Measurements from ENCODE around the gene NEK6. TPM values are rescaled to one million over a fixed set of nuclear protein-coding genes. Genes with fewer than 3 reads are reported as not detected.

Gene NEK6
- total RNA-seq, 1 experiment from 2014 or later: 72.6 TPM

- no peak for DNase-seq (ENCODE audit: low read depth)
These were observed 19.7 kb downstream of the NEK6 start for GRCh38 chr9:124277420-124277819.

DNA sequence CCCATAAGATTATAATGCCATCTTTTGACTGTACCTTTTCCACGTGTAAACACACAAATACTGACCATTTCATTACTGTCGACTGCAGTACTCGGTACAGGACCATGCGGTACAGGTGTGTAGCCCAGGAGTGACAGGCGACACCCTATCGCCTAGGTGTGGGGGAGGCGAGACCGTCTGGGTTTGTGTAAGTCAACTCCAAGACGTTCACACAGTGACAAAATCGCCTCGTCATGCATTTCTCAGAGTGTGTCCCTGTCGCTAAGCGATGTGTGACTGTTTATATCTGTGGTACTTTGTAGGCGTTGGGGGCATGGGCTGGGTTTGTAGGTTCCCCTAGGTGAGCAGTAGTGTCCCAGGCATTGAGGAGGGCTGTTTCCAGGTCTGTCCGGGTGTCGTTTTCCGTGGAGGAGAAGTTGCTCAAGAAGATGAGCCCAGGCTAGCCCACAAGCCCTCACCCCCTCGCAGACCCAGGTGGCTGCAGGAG, 20.3 kb downstream of the NEK6 start:
- no peak for DNase-seq (ENCODE audit: low read depth)

DNA sequence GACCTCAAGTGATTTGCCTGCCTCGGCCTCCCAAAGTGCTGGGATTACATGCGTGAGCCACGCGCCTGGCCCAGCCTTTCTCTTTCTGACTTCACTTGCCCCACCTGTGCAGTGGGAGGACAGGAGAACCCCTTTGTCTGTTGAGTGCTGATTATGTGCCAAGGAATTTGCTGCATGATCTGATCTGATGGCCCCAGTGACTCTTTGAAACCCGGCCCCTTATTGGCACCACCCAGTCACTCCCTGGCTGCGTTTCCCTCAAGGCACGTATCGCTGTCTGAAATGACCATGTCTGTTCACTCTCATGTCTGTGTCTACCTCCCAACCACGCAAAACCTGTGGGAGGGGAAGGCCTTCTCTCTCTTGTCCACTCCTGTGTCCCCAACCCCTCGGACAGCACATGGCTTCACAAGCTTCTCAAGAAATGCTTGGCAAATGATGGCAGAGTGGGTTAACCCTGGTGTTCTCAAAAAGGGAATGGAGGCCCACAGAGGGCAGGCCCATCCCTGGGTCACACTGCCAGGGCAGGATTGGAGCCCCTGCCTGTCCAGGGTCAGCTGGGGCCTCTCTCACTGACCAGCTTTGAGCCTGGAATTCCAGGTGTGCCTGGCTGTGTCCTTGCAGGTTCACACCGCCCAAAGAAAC, 21.9 kb downstream of the NEK6 start:
- no peak for DNase-seq (ENCODE audit: low read depth)

GRCh38 chr9:124280176-124280691, 22.5 kb downstream of the NEK6 start:
- DNase-seq (ENCODE audit: low read depth): peak; percentile 44

DNA sequence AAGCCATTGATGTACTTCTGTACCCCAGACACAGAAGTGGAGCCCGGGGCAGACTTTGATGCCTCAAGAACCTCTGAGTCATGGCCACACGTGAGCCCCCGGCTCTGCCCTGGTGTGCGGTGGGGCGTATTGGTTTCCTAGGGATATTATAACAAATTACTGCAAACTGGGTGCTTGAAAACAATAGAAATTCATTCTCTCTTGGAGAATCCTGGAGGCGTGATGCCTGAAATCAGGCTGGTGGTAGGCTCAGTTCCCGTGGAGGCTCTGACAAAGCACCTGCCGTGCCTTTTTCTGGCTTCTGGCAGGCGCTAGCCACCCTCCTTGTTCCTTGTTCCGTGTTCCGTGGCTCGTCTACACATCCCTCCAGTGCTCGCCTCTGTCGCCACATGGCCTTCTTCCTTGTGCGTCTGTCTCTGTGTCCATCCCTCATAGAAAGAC, 24.2 kb downstream of the NEK6 start:
- no peak for DNase-seq (ENCODE audit: low read depth)

DNA sequence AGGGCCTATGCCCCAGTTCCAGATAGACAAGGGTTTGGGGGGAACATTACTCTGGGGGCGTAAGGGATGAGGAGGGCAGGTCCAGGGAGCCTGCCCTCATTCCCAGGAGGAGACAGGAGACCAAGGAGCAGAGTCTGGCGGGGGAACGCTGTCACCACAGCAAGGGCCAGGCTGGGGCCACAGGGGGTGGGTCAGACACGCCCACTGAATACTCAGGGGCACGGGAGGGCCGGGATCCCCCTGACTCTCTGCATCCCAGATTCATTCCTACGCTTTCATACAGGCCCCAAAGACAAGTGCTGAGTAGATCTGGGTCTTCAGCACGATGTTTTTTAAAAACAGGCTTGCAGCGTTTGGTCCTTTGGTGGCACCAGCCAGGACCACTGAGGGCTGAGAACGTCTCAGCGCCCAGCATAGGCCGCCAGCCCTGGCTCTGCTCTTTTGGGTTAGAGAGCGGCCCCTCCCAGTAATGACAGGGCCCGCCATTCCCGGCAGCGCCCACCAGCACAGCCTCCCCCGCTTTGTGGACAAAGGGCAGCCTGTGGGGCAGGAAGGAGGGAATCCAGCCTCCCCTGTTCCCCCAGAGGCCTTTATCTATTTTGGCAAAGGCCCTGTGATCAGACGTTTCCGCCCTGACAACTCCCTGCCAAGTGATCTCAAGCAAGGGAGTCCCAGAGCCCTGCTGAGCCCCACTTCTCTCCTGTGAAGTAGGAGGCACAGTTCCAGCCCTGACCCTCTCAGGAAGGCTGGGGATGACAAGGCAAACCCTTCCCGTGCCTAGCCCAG, 24.9 kb downstream of the NEK6 start:
- DNase-seq (ENCODE audit: low read depth): no peak

- DNase-seq (ENCODE audit: low read depth): no peak
These were observed 25.6 kb downstream of the NEK6 start for GRCh38 chr9:124283228-124283814.

DNA sequence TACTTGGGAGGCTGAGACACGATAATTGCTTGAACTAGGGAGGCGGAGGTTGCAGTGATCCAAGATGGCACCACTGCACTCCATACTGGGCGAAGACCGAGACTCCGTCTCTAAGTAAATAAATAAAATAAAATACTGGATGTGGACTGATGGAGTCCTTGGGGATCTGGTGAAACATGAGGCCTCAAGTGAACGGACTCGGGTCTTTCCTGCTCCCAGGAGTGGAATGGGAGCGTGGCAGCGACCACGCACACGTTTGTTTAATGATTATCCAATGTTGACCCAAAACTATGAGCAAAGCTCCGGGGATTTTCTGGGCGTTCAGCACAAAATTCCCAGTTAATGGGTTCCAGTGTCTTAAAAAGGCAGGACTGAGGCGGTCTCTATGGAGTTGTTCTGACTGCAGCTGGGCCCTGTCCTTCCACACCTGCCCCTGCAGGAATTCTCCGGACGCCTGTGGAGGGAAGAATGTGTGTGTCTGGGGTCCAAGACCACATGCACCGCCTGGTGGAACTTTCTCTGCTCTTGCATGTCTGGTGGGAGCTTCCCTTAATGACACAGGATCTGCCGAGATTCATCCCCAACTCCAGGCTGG, 26.6 kb downstream of the NEK6 start:
- peak; percentile 43 for DNase-seq (ENCODE audit: low read depth)

GRCh38 chr9:124284940-124285441, 27.2 kb downstream of the NEK6 start:
- DNase-seq (ENCODE audit: low read depth): peak; percentile 54

GRCh38 chr9:124285490-124285889, 27.7 kb downstream of the NEK6 start:
- no peak for DNase-seq (ENCODE audit: low read depth)

DNA sequence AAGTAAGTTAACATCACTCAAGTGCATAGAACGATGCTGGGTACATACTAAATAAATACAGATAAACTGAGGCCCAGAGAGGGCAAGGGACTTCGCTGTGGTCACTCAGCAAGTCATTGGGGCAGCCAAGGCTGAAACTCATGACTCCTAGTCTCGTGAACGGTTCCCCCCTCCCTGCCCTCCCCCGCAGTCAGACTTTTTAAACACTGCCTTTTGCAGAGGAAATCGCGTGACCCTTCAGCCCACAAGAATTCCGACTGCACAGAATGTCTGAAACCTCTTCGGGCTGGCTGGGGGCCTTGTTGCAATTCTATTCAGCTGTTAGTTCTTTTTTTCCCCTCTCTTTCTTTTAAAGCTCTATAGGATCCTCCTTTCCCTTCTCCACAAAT, 28.1 kb downstream of the NEK6 start:
- peak; percentile 97 for DNase-seq (ENCODE audit: low read depth)

- peak; percentile 92 for DNase-seq (ENCODE audit: low read depth)
These were observed 28.7 kb downstream of the NEK6 start for GRCh38 chr9:124286292-124286931.

- DNase-seq (ENCODE audit: low read depth): no peak
These were observed 32.4 kb downstream of the NEK6 start for GRCh38 chr9:124290053-124290591.

GRCh38 chr9:124290743-124291554, 33.2 kb downstream of the NEK6 start:
- no peak for DNase-seq (ENCODE audit: low read depth)

- DNase-seq (ENCODE audit: low read depth): no peak
These were observed 34.1 kb downstream of the NEK6 start for GRCh38 chr9:124291801-124292396.

DNA sequence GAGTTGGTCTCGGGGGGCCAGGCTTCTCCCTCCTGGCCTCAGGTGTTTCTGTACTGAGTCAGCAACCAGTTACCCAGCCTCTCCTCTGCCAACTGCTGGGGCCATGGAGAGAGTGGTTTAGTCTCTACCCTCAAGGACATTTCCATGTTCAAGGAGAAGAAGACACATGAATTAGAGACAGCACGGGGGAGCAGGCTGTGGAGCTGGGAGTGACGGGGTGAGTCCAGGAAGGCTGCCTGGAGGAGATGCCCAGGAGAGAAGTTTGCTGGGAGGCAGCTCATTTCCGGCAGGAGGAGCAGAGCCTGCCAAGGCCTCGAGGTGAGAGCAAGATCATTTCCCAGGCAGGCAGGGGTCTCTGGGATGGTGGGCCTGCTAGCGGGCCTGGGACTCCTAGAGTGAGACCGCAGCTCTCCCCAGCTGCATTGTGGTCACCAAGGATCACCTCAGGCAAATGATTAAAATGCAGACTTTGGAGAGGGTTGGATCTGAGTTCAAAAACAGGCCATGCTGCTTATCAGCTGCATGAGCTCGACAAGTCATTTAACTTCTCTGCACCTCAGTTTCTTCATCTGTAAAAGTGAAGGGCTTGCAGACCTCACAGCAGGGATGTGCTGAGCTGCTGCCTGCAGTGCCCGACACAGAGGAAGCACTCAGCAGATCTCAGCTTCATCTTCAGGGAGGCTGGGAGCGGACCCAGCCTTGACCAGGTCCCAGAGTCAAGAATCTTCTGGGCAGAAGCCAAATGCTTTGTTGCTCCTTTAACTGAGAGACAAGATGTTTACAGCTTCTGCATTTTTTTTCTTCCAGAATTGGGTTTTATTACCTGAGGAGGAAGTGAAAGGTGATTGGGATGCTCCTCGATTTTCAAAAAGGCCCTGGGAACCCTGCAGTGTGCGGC, 35.2 kb downstream of the NEK6 start:
- DNase-seq (ENCODE audit: low read depth): no peak

DNA sequence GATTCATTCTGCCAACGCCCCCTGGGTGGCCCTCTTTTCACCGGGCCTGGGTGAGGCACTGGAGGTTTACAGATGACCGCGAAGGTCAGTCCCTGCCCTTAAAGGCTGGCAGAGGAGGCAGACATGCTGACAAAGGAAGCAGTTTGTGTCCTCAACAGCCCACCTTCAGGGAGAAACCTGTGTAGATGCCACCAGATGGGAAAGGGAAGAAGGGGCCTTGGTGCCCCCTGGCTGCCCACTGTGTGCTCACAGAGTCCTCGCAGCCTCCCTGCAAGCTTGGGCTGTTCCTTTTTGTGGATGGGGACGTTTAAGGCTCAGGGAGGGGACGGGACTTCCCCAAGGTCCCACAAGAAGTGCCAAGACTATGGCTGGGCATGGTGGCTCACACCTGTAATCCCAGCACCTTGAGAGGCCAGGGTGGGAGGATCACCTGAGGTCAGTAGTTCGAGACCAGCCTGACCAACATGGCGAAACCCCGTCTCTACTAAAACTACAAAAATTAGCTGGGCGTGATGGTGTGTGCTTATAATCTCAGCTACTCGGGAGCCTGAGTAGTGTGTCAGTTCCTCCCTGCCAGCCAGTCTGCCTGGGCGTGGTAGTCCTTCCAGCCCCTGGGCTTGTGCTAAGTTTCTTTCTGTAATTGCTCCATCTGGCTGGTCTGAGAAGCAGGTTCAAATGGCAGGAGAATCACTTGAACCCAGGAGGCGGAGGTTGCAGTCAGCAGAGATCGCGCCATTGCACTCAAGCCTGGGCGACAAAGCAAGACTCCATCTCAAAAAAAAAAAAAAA, 36.2 kb downstream of the NEK6 start:
- DNase-seq (ENCODE audit: low read depth): no peak
